Spleen (tissue), 7 donors: Measurements from ENCODE around the gene DOCK10.

Source experiments
- CTCF ChIP-seq, 11 experiments: fragments of 200-600 bp in 7 of 11; fragments of 450-650 bp in 4 of 11; sonication (generic) in 4 of 11; IDR thresholded peaks in 8 of 11; conservative IDR thresholded peaks in 3 of 11; 1 replicate in 7 of 11; 2 replicates in 4 of 11; pipeline versions ENCODE4 v1.4.0 to v1.8.0; 2016 to 2021; ENCODE audit warnings: antibody characterized with exemption in 11 of 11, inconsistent platforms in 4 of 11, mild to moderate bottlenecking in 1 of 11
- POLR2A ChIP-seq, 3 donors: fragments of 450-650 bp; IDR thresholded peaks; one replicate each; pipeline ENCODE4 v1.5.1; 2017; ENCODE audit warnings: antibody characterized with exemption in 3 of 3, mild to moderate bottlenecking in 1 of 3
- POLR2AphosphoS5 ChIP-seq, 3 donors: sonication (generic); formaldehyde crosslinking; IDR thresholded peaks; one replicate each; pipeline ENCODE4 v1.5.1; 2017; ENCODE audit warnings: antibody characterized with exemption in 3 of 3
- donor health status: DM: no; HTN: no; CAD: no; lungs with moderate emphysema.
- donor health status: DM: no; HTN: no; CAD: no.
- donor health status: DM: no; HTN: no; CAD: no.

- no peak for TF ChIP-seq POLR2A (IDR thresholded peaks at IDR 0.05)
- no peak for TF ChIP-seq CTCF (IDR thresholded peaks at IDR 0.05 in 8 of 11, conservative IDR thresholded peaks at IDR 0.05 in 3 of 11)
- TF ChIP-seq POLR2AphosphoS5 (IDR thresholded peaks at IDR 0.05): peak in 1 of 3 donors; percentile 26
These were observed 158.1 kb downstream of the DOCK10 start for GRCh38 chr2:224884188-224884587.
